ENCODE results near the gene CHAC1. TPM values are rescaled to one million over a fixed set of nuclear protein-coding genes. Genes with fewer than 3 reads are reported as not detected.

Gene CHAC1
- total RNA-seq, 1 donor from 2014 or later = 9.8 TPM

- DNase-seq = no peak
- intact Hi-C loops (cut with micrococcal nuclease) = no loop called here
- H3K4me1 Mint-ChIP-seq = peaks cover 3% of the 10 kb centered on the region
- no peaks in the 10 kb centered on the region for H3K27me3 Mint-ChIP-seq
- H3K4me3 Mint-ChIP-seq = no peak overlapping the region
- no peak overlapping the region for H3K27ac Mint-ChIP-seq
- H3K36me3 Mint-ChIP-seq (ENCODE audit: low read depth) = peaks cover 75% of the 10 kb centered on the region
- no peaks in the 10 kb centered on the region for H3K9me3 Mint-ChIP-seq
These were observed 27.9 kb downstream of the CHAC1 start for GRCh38 chr15:40981186-40981585.

- intact Hi-C loops (cut with micrococcal nuclease) = no loop called here
- no peaks in the 10 kb centered on the region for H3K4me1 Mint-ChIP-seq
- no peaks in the 10 kb centered on the region for H3K27me3 Mint-ChIP-seq
- H3K4me3 Mint-ChIP-seq = no peak overlapping the region
- DNase-seq = no peak
- H3K27ac Mint-ChIP-seq = no peak overlapping the region
- H3K36me3 Mint-ChIP-seq (ENCODE audit: low read depth) = peaks cover 77% of the 10 kb centered on the region
- no peaks in the 10 kb centered on the region for H3K9me3 Mint-ChIP-seq
These were observed 29.6 kb downstream of the CHAC1 start for GRCh38 chr15:40982855-40983254.

- no peak overlapping the region for H3K4me3 Mint-ChIP-seq
- intact Hi-C loops (cut with micrococcal nuclease) = no loop called here
- H3K36me3 Mint-ChIP-seq (ENCODE audit: low read depth) = peaks cover 71% of the 10 kb centered on the region
- H3K4me1 Mint-ChIP-seq = no peaks in the 10 kb centered on the region
- H3K9me3 Mint-ChIP-seq = peaks cover under 1% of the 10 kb centered on the region
- H3K27ac Mint-ChIP-seq = no peak overlapping the region
- H3K27me3 Mint-ChIP-seq = no peaks in the 10 kb centered on the region
- no peak for DNase-seq
These were observed 31.1 kb downstream of the CHAC1 start for GRCh38 chr15:40984406-40984805.

GRCh38 chr15:40984964-40985363, 31.7 kb downstream of the CHAC1 start:
- Mint-ChIP-seq H3K27ac (no peak overlapping the region), H3K4me3 (no peak overlapping the region), H3K4me1 (peaks cover under 1% of the 10 kb centered on the region), H3K27me3 (no peaks in the 10 kb centered on the region), H3K36me3 (ENCODE audit: low read depth) (peaks cover 72% of the 10 kb centered on the region), H3K9me3 (peaks cover 6% of the 10 kb centered on the region)
- intact Hi-C loops (cut with micrococcal nuclease) = no loop called here
- no peak for DNase-seq

- Mint-ChIP-seq H3K4me1 (peaks cover 8% of the 10 kb centered on the region), H3K36me3 (ENCODE audit: low read depth) (peaks cover 72% of the 10 kb centered on the region), H3K9me3 (peaks cover 6% of the 10 kb centered on the region), H3K27me3 (no peaks in the 10 kb centered on the region), H3K4me3 (no peak overlapping the region), H3K27ac (no peak overlapping the region)
- no peak for DNase-seq
- intact Hi-C loops (cut with micrococcal nuclease) = no loop called here
These were observed 32.5 kb downstream of the CHAC1 start for GRCh38 chr15:40985541-40986330.

GRCh38 chr15:40986820-40987219, 33.5 kb downstream of the CHAC1 start:
- Mint-ChIP-seq H3K4me1 (peaks cover 17% of the 10 kb centered on the region), H3K9me3 (peaks cover 6% of the 10 kb centered on the region), H3K36me3 (ENCODE audit: low read depth) (peaks cover 70% of the 10 kb centered on the region), H3K4me3 (no peak overlapping the region), H3K27me3 (no peaks in the 10 kb centered on the region), H3K27ac (no peak overlapping the region)
- intact Hi-C loops (cut with micrococcal nuclease) = no loop called here
- no peak for DNase-seq

- Mint-ChIP-seq H3K4me1 (peaks cover 17% of the 10 kb centered on the region), H3K9me3 (peaks cover 6% of the 10 kb centered on the region), H3K27me3 (no peaks in the 10 kb centered on the region), H3K27ac (no peak overlapping the region), H3K36me3 (ENCODE audit: low read depth) (peaks cover 60% of the 10 kb centered on the region), H3K4me3 (no peak overlapping the region)
- DNase-seq = no peak
- intact Hi-C loops (cut with micrococcal nuclease) = no loop called here
These were observed 34.9 kb downstream of the CHAC1 start for GRCh38 chr15:40988156-40988555.

GRCh38 chr15:40990080-40990479, 36.8 kb downstream of the CHAC1 start:
- Mint-ChIP-seq H3K36me3 (ENCODE audit: low read depth) (peaks cover 56% of the 10 kb centered on the region), H3K27me3 (no peaks in the 10 kb centered on the region), H3K4me1 (peaks cover 17% of the 10 kb centered on the region), H3K9me3 (peaks cover 6% of the 10 kb centered on the region), H3K27ac (peak overlapping the region; percentile 68), H3K4me3 (no peak overlapping the region)
- intact Hi-C loops (cut with micrococcal nuclease) = no loop called here
- DNase-seq = no peak

- H3K4me1 Mint-ChIP-seq = peaks cover 20% of the 10 kb centered on the region
- peaks cover 58% of the 10 kb centered on the region for H3K36me3 Mint-ChIP-seq (ENCODE audit: low read depth)
- intact Hi-C loops (cut with micrococcal nuclease) = no loop called here
- no peak for DNase-seq
- peak overlapping the region; percentile 1 for H3K4me3 Mint-ChIP-seq
- H3K9me3 Mint-ChIP-seq = peaks cover 6% of the 10 kb centered on the region
- H3K27me3 Mint-ChIP-seq = no peaks in the 10 kb centered on the region
- H3K27ac Mint-ChIP-seq = peak overlapping the region; percentile 68
These were observed 37.5 kb downstream of the CHAC1 start for GRCh38 chr15:40990789-40991188.

GRCh38 chr15:40991355-40991754, 38.1 kb downstream of the CHAC1 start:
- intact Hi-C loops (cut with micrococcal nuclease) = no loop called here
- Mint-ChIP-seq H3K4me1 (peaks cover 21% of the 10 kb centered on the region), H3K27ac (peak overlapping the region; percentile 68), H3K4me3 (peak overlapping the region; percentile 1), H3K36me3 (ENCODE audit: low read depth) (peaks cover 58% of the 10 kb centered on the region), H3K9me3 (peaks cover 6% of the 10 kb centered on the region), H3K27me3 (no peaks in the 10 kb centered on the region)
- no peak for DNase-seq

GRCh38 chr15:40992241-40992741, 39.0 kb downstream of the CHAC1 start:
- intact Hi-C loops (cut with micrococcal nuclease) = no loop called here
- H3K9me3 Mint-ChIP-seq = peaks cover 6% of the 10 kb centered on the region
- peaks cover 57% of the 10 kb centered on the region for H3K36me3 Mint-ChIP-seq (ENCODE audit: low read depth)
- peaks cover 21% of the 10 kb centered on the region for H3K4me1 Mint-ChIP-seq
- DNase-seq = no peak
- H3K27ac Mint-ChIP-seq = no peak overlapping the region
- no peaks in the 10 kb centered on the region for H3K27me3 Mint-ChIP-seq
- no peak overlapping the region for H3K4me3 Mint-ChIP-seq

GRCh38 chr15:40992825-40993224, 39.6 kb downstream of the CHAC1 start:
- no peak for DNase-seq
- Mint-ChIP-seq H3K9me3 (peaks cover 6% of the 10 kb centered on the region), H3K27me3 (no peaks in the 10 kb centered on the region), H3K4me1 (peaks cover 21% of the 10 kb centered on the region), H3K27ac (no peak overlapping the region), H3K4me3 (no peak overlapping the region), H3K36me3 (ENCODE audit: low read depth) (peaks cover 55% of the 10 kb centered on the region)
- intact Hi-C loops (cut with micrococcal nuclease) = no loop called here

GRCh38 chr15:40995656-40996055, 42.4 kb downstream of the CHAC1 start:
- Mint-ChIP-seq H3K36me3 (ENCODE audit: low read depth) (peaks cover 42% of the 10 kb centered on the region), H3K4me3 (no peak overlapping the region), H3K27ac (peak overlapping the region; percentile 6), H3K27me3 (no peaks in the 10 kb centered on the region), H3K9me3 (no peaks in the 10 kb centered on the region), H3K4me1 (peaks cover 13% of the 10 kb centered on the region)
- DNase-seq = no peak
- intact Hi-C loops (cut with micrococcal nuclease) = no loop called here

- Mint-ChIP-seq H3K9me3 (no peaks in the 10 kb centered on the region), H3K36me3 (ENCODE audit: low read depth) (peaks cover 37% of the 10 kb centered on the region), H3K4me3 (no peak overlapping the region), H3K27ac (no peak overlapping the region), H3K4me1 (peaks cover 4% of the 10 kb centered on the region), H3K27me3 (no peaks in the 10 kb centered on the region)
- intact Hi-C loops (cut with micrococcal nuclease) = no loop called here
- DNase-seq = no peak
These were observed 45.9 kb downstream of the CHAC1 start for GRCh38 chr15:40999190-40999589.
